Activated naive CD4-positive, alpha-beta T cell treated with anti-CD3 and anti-CD28 coated beads for 36 hours (primary cell): ENCODE data around the gene TMTC2. TPM values are rescaled to one million over a fixed set of nuclear protein-coding genes. Genes with fewer than 3 reads are reported as not detected.

Experiments used
- CTCF ChIA-PET: fragments of 350-600 bp; sonication (Branson Sonifier 250); formaldehyde crosslinking; loops from one replicate; lab custom pipeline; 2021; ENCODE audit warnings: antibody characterized with exemption; lab: Charles Lee
- DNase-seq: peaks from one replicate; pipeline ENCODE4 v3.0.0-alpha.2; 2020
- H3K27ac Mint-ChIP-seq: one replicate; pipeline ENCODE4 v1.8.0; 2021; ENCODE audit warnings: mild to moderate bottlenecking, mixed read lengths
- H3K27me3 Mint-ChIP-seq: one replicate; pipeline ENCODE4 v1.8.0; 2021; ENCODE audit warnings: low read depth, mixed read lengths
- H3K36me3 Mint-ChIP-seq: one replicate; pipeline ENCODE4 v1.8.0; 2021; ENCODE audit warnings: low read depth, mixed read lengths
- H3K4me1 Mint-ChIP-seq: one replicate; pipeline ENCODE4 v1.8.0; 2021; ENCODE audit warnings: low read depth, mixed read lengths
- H3K4me3 Mint-ChIP-seq: one replicate; pipeline ENCODE4 v1.8.0; 2021; ENCODE audit warnings: mild to moderate bottlenecking, moderate library complexity, mixed read lengths
- H3K9me3 Mint-ChIP-seq: one replicate; pipeline ENCODE4 v1.8.0; 2021; ENCODE audit warnings: mixed read lengths
- intact Hi-C: fragments of 100-400 bp; cut with micrococcal nuclease; formaldehyde crosslinking; loops from one replicate; pipeline ENCODE4 v1.15.1; 2023
- total RNA-seq, 2 experiments: library from RNA; stranded (reverse); gene quantifications; one replicate each; pipeline ENCODE4 v1.2.3, GENCODE V29; 2021

The TMTC2 gene
- total RNA-seq, 2 experiments from 2014 or later, result 3.1 TPM

GRCh38 chr12:83074358-83074894 lies 387.7 kb downstream of the TMTC2 start:
- CTCF ChIA-PET, result no interaction called here
- Mint-ChIP-seq H3K27me3 (no peaks in the 10 kb centered on the region), H3K4me3 (no peak overlapping the region), H3K36me3 (peaks cover 2% of the 10 kb centered on the region), H3K9me3 (peaks cover 14% of the 10 kb centered on the region), H3K27ac (no peak overlapping the region), H3K4me1 (no peaks in the 10 kb centered on the region)
- intact Hi-C loops, result no loop called here
- DNase-seq, result no peak

GRCh38 chr12:83075471-83075870 lies 388.8 kb downstream of the TMTC2 start:
- no peak overlapping the region for H3K27ac Mint-ChIP-seq
- no peaks in the 10 kb centered on the region for H3K4me1 Mint-ChIP-seq
- peaks cover 2% of the 10 kb centered on the region for H3K36me3 Mint-ChIP-seq
- H3K4me3 Mint-ChIP-seq, result no peak overlapping the region
- CTCF ChIA-PET, result no interaction called here
- peaks cover 13% of the 10 kb centered on the region for H3K9me3 Mint-ChIP-seq
- no peaks in the 10 kb centered on the region for H3K27me3 Mint-ChIP-seq
- intact Hi-C loops, result no loop called here
- no peak for DNase-seq

GRCh38 chr12:83077041-83077440 lies 390.3 kb downstream of the TMTC2 start:
- CTCF ChIA-PET, result interaction anchor here (0.6 to 1.1 kb wide), 2 partner anchors 9 to 13 kb away, joined by 3 read pairs; no protein-coding TSS in a partner anchor
- peaks cover 2% of the 10 kb centered on the region for H3K36me3 Mint-ChIP-seq
- H3K27me3 Mint-ChIP-seq, result no peaks in the 10 kb centered on the region
- no peak for DNase-seq
- no peak overlapping the region for H3K4me3 Mint-ChIP-seq
- intact Hi-C loops, result no loop called here
- H3K4me1 Mint-ChIP-seq, result no peaks in the 10 kb centered on the region
- peaks cover 11% of the 10 kb centered on the region for H3K9me3 Mint-ChIP-seq
- no peak overlapping the region for H3K27ac Mint-ChIP-seq

GRCh38 chr12:83082690-83083276 lies 396.1 kb downstream of the TMTC2 start:
- no peak for DNase-seq
- no peaks in the 10 kb centered on the region for H3K36me3 Mint-ChIP-seq
- intact Hi-C loops, result no loop called here
- CTCF ChIA-PET, result no interaction called here
- no peaks in the 10 kb centered on the region for H3K27me3 Mint-ChIP-seq
- no peak overlapping the region for H3K27ac Mint-ChIP-seq
- no peaks in the 10 kb centered on the region for H3K9me3 Mint-ChIP-seq
- no peak overlapping the region for H3K4me3 Mint-ChIP-seq
- H3K4me1 Mint-ChIP-seq, result no peaks in the 10 kb centered on the region

DNA sequence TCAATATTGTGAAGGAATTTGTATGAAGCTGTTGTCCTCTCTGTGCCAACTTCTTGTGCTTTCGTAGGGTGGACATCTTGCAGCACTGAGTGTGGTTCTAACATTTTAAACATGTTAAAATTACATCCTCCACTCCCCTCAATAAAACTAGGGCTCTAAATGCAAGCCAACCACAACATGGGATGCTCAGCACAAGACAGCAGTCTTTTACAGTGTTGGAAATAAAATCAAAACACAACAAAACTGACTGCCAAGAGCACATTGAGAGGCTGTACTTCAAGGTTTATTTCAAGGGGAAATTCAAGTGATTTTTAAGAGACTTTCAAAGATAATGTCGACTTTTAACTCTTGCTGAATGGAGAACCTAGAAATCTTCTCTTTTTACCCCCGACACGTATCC lies 396.9 kb downstream of the TMTC2 start:
- CTCF ChIA-PET, result no interaction called here
- intact Hi-C loops, result no loop called here
- H3K4me1 Mint-ChIP-seq, result no peaks in the 10 kb centered on the region
- H3K27me3 Mint-ChIP-seq, result no peaks in the 10 kb centered on the region
- H3K27ac Mint-ChIP-seq, result no peak overlapping the region
- H3K36me3 Mint-ChIP-seq, result no peaks in the 10 kb centered on the region
- no peak for DNase-seq
- H3K4me3 Mint-ChIP-seq, result no peak overlapping the region
- H3K9me3 Mint-ChIP-seq, result no peaks in the 10 kb centered on the region

DNA sequence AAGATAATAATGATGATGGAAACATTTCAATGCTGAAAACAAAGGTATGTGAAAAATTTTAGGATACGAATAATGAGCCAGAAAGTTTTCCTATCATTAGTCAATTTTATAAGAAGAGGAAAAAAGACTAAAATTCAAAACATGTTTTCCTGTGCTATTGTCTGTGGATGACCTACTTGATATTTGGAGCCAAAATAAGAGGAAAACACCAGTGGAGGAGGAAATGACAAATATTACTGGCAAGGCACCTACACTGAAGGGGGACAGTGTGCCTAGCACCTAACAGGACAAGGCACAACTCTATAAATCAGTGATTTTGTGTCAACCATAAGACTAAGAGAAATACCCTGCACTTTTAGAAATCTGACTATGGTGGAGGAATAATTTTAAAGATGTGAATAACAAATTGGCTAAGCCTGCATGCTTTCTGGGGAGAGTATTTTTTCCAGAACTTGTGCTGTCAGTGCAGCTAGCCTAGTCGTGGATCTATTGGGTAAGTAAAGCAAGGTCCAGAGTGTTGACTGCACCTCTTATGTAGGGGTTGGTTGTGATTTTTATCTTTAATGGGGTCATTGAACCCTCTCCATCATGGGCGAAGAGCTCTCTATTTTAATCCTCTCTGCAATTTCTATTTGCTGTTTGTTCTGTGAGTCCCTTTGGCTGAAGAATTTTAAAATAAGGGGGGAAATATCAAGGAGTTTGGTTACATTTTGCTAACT lies 398.0 kb downstream of the TMTC2 start:
- CTCF ChIA-PET, result interaction anchor here (0.6 kb wide), 1 partner anchor 35 kb away, joined by 3 read pairs; no protein-coding TSS in a partner anchor
- Mint-ChIP-seq H3K4me3 (no peak overlapping the region), H3K4me1 (no peaks in the 10 kb centered on the region), H3K27me3 (no peaks in the 10 kb centered on the region), H3K27ac (no peak overlapping the region), H3K36me3 (no peaks in the 10 kb centered on the region), H3K9me3 (no peaks in the 10 kb centered on the region)
- intact Hi-C loops, result no loop called here
- no peak for DNase-seq

GRCh38 chr12:83086023-83086422 lies 399.3 kb downstream of the TMTC2 start:
- no peak for DNase-seq
- H3K4me1 Mint-ChIP-seq, result no peaks in the 10 kb centered on the region
- H3K27me3 Mint-ChIP-seq, result no peaks in the 10 kb centered on the region
- no peaks in the 10 kb centered on the region for H3K36me3 Mint-ChIP-seq
- H3K4me3 Mint-ChIP-seq, result no peak overlapping the region
- no peak overlapping the region for H3K27ac Mint-ChIP-seq
- H3K9me3 Mint-ChIP-seq, result no peaks in the 10 kb centered on the region
- CTCF ChIA-PET, result no interaction called here
- intact Hi-C loops, result no loop called here

DNA sequence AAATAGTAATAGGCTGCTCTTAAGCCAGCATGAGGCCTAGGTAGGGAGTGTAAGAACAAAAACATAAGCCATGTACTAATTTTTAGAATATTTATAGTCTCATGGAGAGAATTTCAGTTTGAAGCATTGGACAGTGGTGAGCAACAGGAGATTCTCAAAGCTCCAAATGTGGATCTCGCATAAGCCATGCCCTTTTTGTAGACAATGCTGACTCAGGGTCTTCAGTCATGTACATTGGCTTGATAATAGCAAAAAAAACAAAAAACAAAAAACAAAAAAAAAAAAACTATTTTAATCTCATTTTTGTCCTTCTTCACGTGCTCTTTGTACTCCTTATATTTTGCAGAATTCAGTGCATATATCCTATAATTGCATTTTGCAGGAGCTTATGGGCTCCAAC lies 402.9 kb downstream of the TMTC2 start:
- no peaks in the 10 kb centered on the region for H3K36me3 Mint-ChIP-seq
- no peak overlapping the region for H3K4me3 Mint-ChIP-seq
- DNase-seq, result no peak
- H3K4me1 Mint-ChIP-seq, result no peaks in the 10 kb centered on the region
- no peaks in the 10 kb centered on the region for H3K9me3 Mint-ChIP-seq
- H3K27me3 Mint-ChIP-seq, result no peaks in the 10 kb centered on the region
- CTCF ChIA-PET, result no interaction called here
- intact Hi-C loops, result no loop called here
- no peak overlapping the region for H3K27ac Mint-ChIP-seq

DNA sequence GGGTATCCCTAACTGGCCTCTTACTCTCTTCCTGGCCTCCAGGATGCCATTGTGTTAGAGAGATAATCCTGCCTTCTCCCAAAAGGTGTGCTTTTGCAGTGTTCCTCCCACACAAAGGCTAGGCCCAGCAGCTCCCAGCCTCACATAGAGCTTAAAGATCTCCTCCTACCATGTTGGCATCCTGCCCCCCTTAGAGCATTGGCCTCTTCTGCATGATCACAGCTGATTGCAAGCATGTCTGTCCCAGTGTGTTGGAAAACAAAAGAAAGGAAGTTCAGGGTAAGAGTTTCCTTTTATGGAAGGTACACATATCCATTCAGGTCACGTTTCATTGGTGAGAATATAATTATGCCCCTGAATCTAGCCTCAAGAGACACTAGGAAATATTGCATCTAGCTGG lies 405.4 kb downstream of the TMTC2 start:
- CTCF ChIA-PET, result no interaction called here
- Mint-ChIP-seq H3K4me1 (no peaks in the 10 kb centered on the region), H3K27ac (no peak overlapping the region), H3K36me3 (no peaks in the 10 kb centered on the region), H3K4me3 (no peak overlapping the region), H3K27me3 (no peaks in the 10 kb centered on the region), H3K9me3 (peaks cover 3% of the 10 kb centered on the region)
- no peak for DNase-seq
- intact Hi-C loops, result no loop called here

DNA sequence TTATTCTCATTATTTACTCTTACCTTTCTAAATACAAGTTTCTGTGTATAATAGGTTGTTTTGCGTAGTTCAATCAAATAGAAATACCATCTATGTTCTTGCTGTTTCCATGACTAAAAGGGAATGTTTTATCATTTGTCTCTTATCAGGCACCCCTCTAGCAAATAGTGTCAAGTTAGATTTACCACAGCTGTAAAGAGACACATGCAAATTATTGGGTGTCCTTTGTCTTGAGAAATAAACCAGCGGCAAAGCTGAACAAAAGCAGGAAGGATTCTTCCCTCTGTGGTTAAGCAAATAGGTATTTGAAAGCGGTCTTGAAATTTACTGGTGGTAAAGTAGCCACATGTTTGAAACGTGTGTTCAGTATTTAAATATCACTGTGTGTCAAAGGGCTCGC lies 405.9 kb downstream of the TMTC2 start:
- DNase-seq, result no peak
- intact Hi-C loops, result no loop called here
- CTCF ChIA-PET, result no interaction called here
- H3K27me3 Mint-ChIP-seq, result no peaks in the 10 kb centered on the region
- H3K36me3 Mint-ChIP-seq, result no peaks in the 10 kb centered on the region
- peaks cover 3% of the 10 kb centered on the region for H3K9me3 Mint-ChIP-seq
- no peak overlapping the region for H3K27ac Mint-ChIP-seq
- no peak overlapping the region for H3K4me3 Mint-ChIP-seq
- H3K4me1 Mint-ChIP-seq, result no peaks in the 10 kb centered on the region

DNA sequence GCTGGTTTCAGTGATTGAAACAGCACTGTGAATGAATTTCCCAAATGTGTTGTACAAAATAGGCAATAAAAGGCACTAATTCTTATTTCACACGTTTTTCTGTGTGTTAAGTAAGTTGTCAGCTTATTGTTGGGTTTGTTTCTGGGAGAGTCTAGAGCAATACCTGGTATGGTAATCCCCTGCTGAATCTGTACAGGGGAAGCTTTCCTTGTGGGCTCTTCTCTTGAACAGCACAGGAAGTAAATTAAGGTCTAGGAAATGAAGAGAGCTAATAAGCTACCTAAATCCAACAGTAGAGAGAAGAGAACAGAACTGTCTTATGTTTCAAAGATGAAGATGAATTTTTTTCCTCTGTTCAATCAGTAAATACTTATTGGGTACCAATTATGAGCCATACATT lies 406.7 kb downstream of the TMTC2 start:
- Mint-ChIP-seq H3K9me3 (peaks cover 3% of the 10 kb centered on the region), H3K4me3 (no peak overlapping the region), H3K27me3 (no peaks in the 10 kb centered on the region), H3K36me3 (no peaks in the 10 kb centered on the region), H3K27ac (no peak overlapping the region), H3K4me1 (no peaks in the 10 kb centered on the region)
- CTCF ChIA-PET, result no interaction called here
- DNase-seq, result no peak
- intact Hi-C loops, result no loop called here

DNA sequence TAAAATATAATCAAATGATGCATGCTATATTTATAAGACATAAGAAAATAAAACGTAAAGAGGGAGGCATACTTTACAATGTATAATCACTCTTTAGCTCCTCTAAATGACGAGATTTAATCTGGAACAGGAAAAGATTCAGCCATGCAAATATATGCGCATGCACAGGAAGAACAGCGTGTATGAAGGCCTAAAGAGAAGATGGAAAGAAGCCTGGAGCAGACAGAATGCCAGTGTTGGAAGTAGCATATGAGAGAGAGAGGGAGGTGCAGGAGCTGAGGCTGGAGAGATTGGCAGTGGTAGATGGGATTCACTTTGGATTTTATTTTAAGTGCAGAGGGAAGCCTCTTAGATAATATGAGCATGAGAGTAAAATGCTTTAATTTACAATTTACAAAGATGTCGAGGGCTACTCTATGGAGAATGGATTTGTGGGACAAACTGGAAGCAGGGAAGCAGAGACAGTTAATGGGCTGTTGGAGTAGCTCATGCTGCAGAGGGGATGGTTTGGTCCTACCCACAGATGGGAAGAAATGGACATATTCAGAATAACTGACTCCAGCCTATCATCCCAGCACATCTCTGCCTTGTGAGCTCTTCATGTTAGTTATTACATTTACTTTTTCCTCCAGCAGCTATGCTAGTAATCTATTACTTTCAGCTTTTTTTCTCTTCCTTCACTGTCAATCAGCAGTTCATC lies 411.1 kb downstream of the TMTC2 start:
- H3K27me3 Mint-ChIP-seq, result no peaks in the 10 kb centered on the region
- H3K27ac Mint-ChIP-seq, result no peak overlapping the region
- no peak for DNase-seq
- H3K9me3 Mint-ChIP-seq, result peaks cover 3% of the 10 kb centered on the region
- no peak overlapping the region for H3K4me3 Mint-ChIP-seq
- no peaks in the 10 kb centered on the region for H3K36me3 Mint-ChIP-seq
- intact Hi-C loops, result no loop called here
- CTCF ChIA-PET, result no interaction called here
- H3K4me1 Mint-ChIP-seq, result no peaks in the 10 kb centered on the region
